ENCODE measurements around the gene WBP2NL. TPM values are rescaled to one million over a fixed set of nuclear protein-coding genes. Genes with fewer than 3 reads are reported as not detected.
A peak's percentile ranks its signal among the peaks of the same experiment; 100 is the strongest.

Gene WBP2NL
- total RNA-seq, 1 experiment from 2014 or later = 0.22 TPM

DNA sequence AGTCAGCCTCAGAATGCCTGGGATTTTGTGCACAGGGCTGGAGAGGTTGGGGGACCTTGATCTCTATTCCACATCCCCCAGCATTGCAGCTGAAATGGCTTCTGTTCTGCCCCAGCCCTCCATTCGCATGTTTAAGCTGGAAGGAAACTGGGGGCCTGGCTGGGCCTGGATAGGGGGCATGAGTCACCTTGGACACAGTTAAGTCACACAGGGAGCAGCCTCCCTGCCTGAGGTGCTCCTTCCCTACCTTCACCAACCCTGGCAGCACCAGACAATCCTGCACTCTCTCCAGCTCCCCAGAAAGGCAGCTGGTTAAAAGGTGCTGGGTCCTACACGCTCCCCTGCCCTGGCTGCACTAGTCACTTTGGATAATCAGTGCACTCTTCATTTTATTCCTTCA, 45.9 kb upstream of the WBP2NL start:
- Histone ChIP-seq H3K18ac (ENCODE audit: insufficient read length, low read depth, low read length) (no peak overlapping the region), H4K91ac (ENCODE audit: insufficient read length, low read depth, low read length) (no peak overlapping the region), H3K23ac (ENCODE audit: insufficient read length, low read depth, low read length) (no peak overlapping the region), H4K8ac (replicated peaks; ENCODE audit: insufficient read length, low read depth, low read length) (no peak overlapping the region), H3K4me2 (ENCODE audit: insufficient read depth, insufficient read length, low read length) (no peak overlapping the region), H2BK20ac (ENCODE audit: low read depth, low read length, poor library complexity, severe bottlenecking) (no peak overlapping the region), H3K14ac (ENCODE audit: insufficient read depth, low read length) (no peak overlapping the region), H3T11ph (ENCODE audit: low read length) (no peak overlapping the region), H2AFZ (ENCODE audit: low read length) (no peak overlapping the region), H2BK120ac (ENCODE audit: low read depth, low read length, poor library complexity, severe bottlenecking) (no peak overlapping the region), H3K23me2 (ENCODE audit: insufficient read length, low read depth, low read length, poor library complexity, severe bottlenecking) (no peaks in the 10 kb centered on the region), H2AK5ac (ENCODE audit: insufficient read length, low read length) (no peak overlapping the region), H3K9ac (ENCODE audit: extremely low read depth, insufficient read length, low read length) (no peak overlapping the region), H3K9me3 (ENCODE audit: control insufficient read depth, low read depth, low read length) (no peaks in the 10 kb centered on the region), H3K4me1 (ENCODE audit: insufficient read depth, low read length) (no peaks in the 10 kb centered on the region; the same call in 1 of the 2 replicates), H2BK12ac (ENCODE audit: insufficient read length, low read depth, low read length) (no peak overlapping the region), H2BK15ac (ENCODE audit: low read depth, low read length) (no peak overlapping the region), H2BK5ac (ENCODE audit: insufficient read length, low read length) (no peak overlapping the region), H3K27ac (ENCODE audit: insufficient read length, low read depth, low read length) (no peak overlapping the region), H4K20me1 (ENCODE audit: control insufficient read depth, insufficient read depth, insufficient read length) (no peaks in the 10 kb centered on the region), H4K5ac (ENCODE audit: insufficient read length, low read depth, low read length) (no peak overlapping the region), H3K79me1 (ENCODE audit: insufficient read depth, low read depth, low read length, poor library complexity, severe bottlenecking) (no peaks in the 10 kb centered on the region), H3K56ac (ENCODE audit: insufficient read length, low read depth, low read length) (no peak overlapping the region), H3K4ac (ENCODE audit: low read depth, low read length) (no peak overlapping the region), H3K79me2 (ENCODE audit: insufficient read depth, low read length) (no peaks in the 10 kb centered on the region), H3K27me3 (ENCODE audit: insufficient read depth, low read length) (no peaks in the 10 kb centered on the region)
- Mint-ChIP-seq H3K27ac (peak overlapping the region in 1 of 3 experiments; percentile 16; a peak in 2 of 7 replicates), H3K4me1 (peaks cover 15 to 37% of the 10 kb centered on the region in 2 experiments), H3K9me3 (peaks cover 2% of the 10 kb centered on the region in 2 experiments; a peak in 4 of 5 replicates), H3K27me3 (ENCODE audit: low read depth) (peaks cover 9% of the 10 kb centered on the region), H3K36me3 (ENCODE audit: insufficient read depth in 1 of 3, low read depth in 3 of 3) (peaks cover 0 to 4% (median 3%) of the 10 kb centered on the region in 3 experiments; a peak in 5 of 7 replicates), H3K4me3 (no peak overlapping the region)
- TF ChIP-seq, protein P1, sequence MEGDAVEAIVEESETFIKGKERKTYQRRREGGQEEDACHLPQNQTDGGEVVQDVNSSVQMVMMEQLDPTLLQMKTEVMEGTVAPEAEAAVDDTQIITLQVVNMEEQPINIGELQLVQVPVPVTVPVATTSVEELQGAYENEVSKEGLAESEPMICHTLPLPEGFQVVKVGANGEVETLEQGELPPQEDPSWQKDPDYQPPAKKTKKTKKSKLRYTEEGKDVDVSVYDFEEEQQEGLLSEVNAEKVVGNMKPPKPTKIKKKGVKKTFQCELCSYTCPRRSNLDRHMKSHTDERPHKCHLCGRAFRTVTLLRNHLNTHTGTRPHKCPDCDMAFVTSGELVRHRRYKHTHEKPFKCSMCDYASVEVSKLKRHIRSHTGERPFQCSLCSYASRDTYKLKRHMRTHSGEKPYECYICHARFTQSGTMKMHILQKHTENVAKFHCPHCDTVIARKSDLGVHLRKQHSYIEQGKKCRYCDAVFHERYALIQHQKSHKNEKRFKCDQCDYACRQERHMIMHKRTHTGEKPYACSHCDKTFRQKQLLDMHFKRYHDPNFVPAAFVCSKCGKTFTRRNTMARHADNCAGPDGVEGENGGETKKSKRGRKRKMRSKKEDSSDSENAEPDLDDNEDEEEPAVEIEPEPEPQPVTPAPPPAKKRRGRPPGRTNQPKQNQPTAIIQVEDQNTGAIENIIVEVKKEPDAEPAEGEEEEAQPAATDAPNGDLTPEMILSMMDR (conservative IDR thresholded peaks at IDR 0.05) = no peak
- DNase-seq = no peak
- WGBS (ENCODE audit: extremely low coverage, insufficient read length, low lambda C conversion rate) = no CpG with 5 or more reads among the region's 2 CpGs
